Mesenchymal stem cell (in vitro differentiated cells and primary cell): Measurements from ENCODE around the gene STX3.

Experiments used
- DNase-seq: peaks from one replicate; pipeline ENCODE4 v3.0.0-alpha.2; 2013
- H2AFZ ChIP-seq: one replicate; pipeline ENCODE4 v1.6.1; 2013; ENCODE audit warnings: low read depth, mild to moderate bottlenecking, control low read depth, inconsistent platforms, low read length, moderate library complexity
- H2AK5ac ChIP-seq: 2 replicates; pipeline ENCODE4 v1.6.1; 2013; ENCODE audit warnings: low read length, moderate library complexity, mild to moderate bottlenecking, inconsistent platforms; ENCODE audit not compliant: severe bottlenecking
- H2BK120ac ChIP-seq: one replicate; pipeline ENCODE4 v1.6.1; 2013; ENCODE audit warnings: low read depth, mild to moderate bottlenecking, inconsistent platforms, low read length, moderate library complexity
- H2BK12ac ChIP-seq, 2 experiments: one replicate each; pipeline ENCODE4 v1.6.1; 2013; ENCODE audit warnings: inconsistent platforms in 2 of 2, low read length in 2 of 2, mild to moderate bottlenecking in 2 of 2, moderate library complexity in 2 of 2, control low read depth in 1 of 2
- H2BK15ac ChIP-seq: one replicate; pipeline ENCODE4 v1.6.1; 2013; ENCODE audit warnings: mild to moderate bottlenecking, low read depth, inconsistent platforms; ENCODE audit not compliant: poor library complexity, severe bottlenecking
- H2BK5ac ChIP-seq: 2 replicates; pipeline ENCODE4 v1.6.1; 2013; ENCODE audit warnings: low read depth, mild to moderate bottlenecking, low read length, control low read depth, inconsistent platforms; ENCODE audit not compliant: poor library complexity, severe bottlenecking
- H3K14ac ChIP-seq, 2 experiments: one replicate each; pipeline ENCODE4 v1.6.1; 2013; ENCODE audit warnings: inconsistent platforms in 2 of 2, low read length in 2 of 2, control low read depth in 1 of 2, mild to moderate bottlenecking in 1 of 2, moderate library complexity in 1 of 2
- H3K18ac ChIP-seq, 2 experiments: one replicate each; pipeline ENCODE4 v1.6.1; 2013; ENCODE audit warnings: inconsistent platforms in 2 of 2, low read length in 2 of 2, control low read depth in 1 of 2, low read depth in 1 of 2, mild to moderate bottlenecking in 1 of 2
- H3K23ac ChIP-seq, 2 experiments: one replicate each; pipeline ENCODE4 v1.6.1; 2013; ENCODE audit warnings: inconsistent platforms in 2 of 2, low read length in 2 of 2, mild to moderate bottlenecking in 2 of 2, moderate library complexity in 2 of 2, control low read depth in 1 of 2
- H3K27ac ChIP-seq: 2 replicates; pipeline ENCODE4 v1.5.1; 2013; ENCODE audit warnings: mild to moderate bottlenecking, moderate library complexity, low read length, control low read depth, inconsistent platforms; ENCODE audit not compliant: poor library complexity, severe bottlenecking
- H3K27me3 ChIP-seq, 2 experiments: 2 replicates each; pipeline versions ENCODE4 v1.6.1 to v1.7.0; 2013; ENCODE audit warnings: low read length in 2 of 2, mild to moderate bottlenecking in 2 of 2, moderate library complexity in 2 of 2, control low read depth in 1 of 2, inconsistent platforms in 1 of 2; ENCODE audit not compliant: control insufficient read depth in 1 of 2, insufficient read depth in 1 of 2
- H3K36me3 ChIP-seq, 2 experiments: 2 replicates each; pipeline versions ENCODE4 v1.6.1 to v1.7.0; 2013; ENCODE audit warnings: low read length in 2 of 2, control low read depth in 1 of 2, inconsistent platforms in 1 of 2, low read depth in 1 of 2, mild to moderate bottlenecking in 1 of 2; ENCODE audit not compliant: insufficient read depth in 2 of 2, control insufficient read depth in 1 of 2
- H3K4ac ChIP-seq, 2 experiments: one replicate each; pipeline ENCODE4 v1.6.1; 2013; ENCODE audit warnings: inconsistent platforms in 2 of 2, low read length in 2 of 2, mild to moderate bottlenecking in 2 of 2, moderate library complexity in 2 of 2, control low read depth in 1 of 2, low read depth in 1 of 2
- H3K4me1 ChIP-seq: 2 replicates; pipeline ENCODE4 v1.6.1; 2013; ENCODE audit warnings: low read depth, low read length, control low read depth; ENCODE audit not compliant: control insufficient read depth, insufficient read depth
- H3K4me2 ChIP-seq: 2 replicates; pipeline ENCODE4 v1.6.1; 2013; ENCODE audit warnings: low read length, mild to moderate bottlenecking, inconsistent platforms; ENCODE audit not compliant: poor library complexity, severe bottlenecking
- H3K4me3 ChIP-seq, 2 experiments: 2 replicates each; pipeline versions ENCODE4 v1.5.1 to v1.7.0; 2013; ENCODE audit warnings: low read length in 2 of 2, mild to moderate bottlenecking in 2 of 2, control low read depth in 1 of 2, low read depth in 1 of 2; ENCODE audit not compliant: insufficient read depth in 1 of 2
- H3K79me1 ChIP-seq: replicated peaks from 2 replicates; pipeline ENCODE4 v1.6.1; 2013; ENCODE audit warnings: mild to moderate bottlenecking, control low read depth, low read length, inconsistent platforms; ENCODE audit not compliant: poor library complexity, severe bottlenecking
- H3K9ac ChIP-seq: 2 replicates; pipeline ENCODE4 v1.7.0; 2013; ENCODE audit warnings: mild to moderate bottlenecking, low read length, moderate library complexity
- H3K9me3 ChIP-seq: 2 replicates; pipeline ENCODE4 v1.7.0; 2013; ENCODE audit warnings: mild to moderate bottlenecking, low read length; ENCODE audit not compliant: control insufficient read depth
- H4K8ac ChIP-seq: one replicate; pipeline ENCODE4 v1.6.1; 2013; ENCODE audit warnings: inconsistent platforms, mild to moderate bottlenecking, low read length, moderate library complexity
- H4K91ac ChIP-seq: one replicate; pipeline ENCODE4 v1.6.1; 2013; ENCODE audit warnings: mild to moderate bottlenecking, low read length, inconsistent platforms
- WGBS: methylation state at CpG from one replicate; pipeline ENCODE4 v1.1.7; 2013; ENCODE audit warnings: mixed read lengths; 5-methylcytosine and 5-hydroxymethylcytosine counted together

The STX3 gene

DNA sequence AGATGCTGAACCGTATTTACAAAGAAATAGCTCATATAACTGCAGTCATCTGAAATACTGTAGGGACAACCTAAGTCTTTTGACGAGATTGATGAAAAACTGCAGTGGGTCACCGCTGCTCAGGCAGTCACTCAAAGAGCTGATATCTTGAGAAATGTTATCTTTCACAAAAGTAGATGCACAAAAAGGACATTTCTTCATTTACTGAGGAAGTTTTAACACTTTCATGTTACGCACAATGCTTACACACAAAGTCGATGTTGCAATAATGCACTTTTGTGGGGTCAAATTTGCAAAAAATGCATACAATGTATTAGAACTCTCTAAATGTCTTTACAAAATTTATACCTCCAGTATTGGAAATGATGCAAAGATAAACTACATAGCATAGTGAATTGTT is 25.3 kb upstream of the STX3 start:
- H2BK12ac ChIP-seq, result no peak overlapping the region
- H3K4me3 ChIP-seq, result no peak overlapping the region
- H3K27me3 ChIP-seq, result no peaks in the 10 kb centered on the region
- 93% methylated on average over 3 of the region's 5 CpGs for WGBS
- no peak overlapping the region for H3K23ac ChIP-seq
- H2AK5ac ChIP-seq, result no peak overlapping the region
- no peak overlapping the region for H3K27ac ChIP-seq
- peaks cover 10% of the 10 kb centered on the region for H3K4me1 ChIP-seq
- H3K18ac ChIP-seq, result no peak overlapping the region
- no peak overlapping the region for H3K9ac ChIP-seq
- no peak overlapping the region for H2BK15ac ChIP-seq
- H4K8ac ChIP-seq, result no peak overlapping the region
- H2BK5ac ChIP-seq, result no peak overlapping the region
- DNase-seq, result no peak
- no peak overlapping the region for H2BK120ac ChIP-seq
- H3K79me1 ChIP-seq, result no peaks in the 10 kb centered on the region
- no peak overlapping the region for H2AFZ ChIP-seq
- no peak overlapping the region for H3K4ac ChIP-seq
- no peaks in the 10 kb centered on the region for H3K9me3 ChIP-seq
- no peak overlapping the region for H3K4me2 ChIP-seq
- H4K91ac ChIP-seq, result no peak overlapping the region
- H3K36me3 ChIP-seq, result no peaks in the 10 kb centered on the region
- no peak overlapping the region for H3K14ac ChIP-seq

DNA sequence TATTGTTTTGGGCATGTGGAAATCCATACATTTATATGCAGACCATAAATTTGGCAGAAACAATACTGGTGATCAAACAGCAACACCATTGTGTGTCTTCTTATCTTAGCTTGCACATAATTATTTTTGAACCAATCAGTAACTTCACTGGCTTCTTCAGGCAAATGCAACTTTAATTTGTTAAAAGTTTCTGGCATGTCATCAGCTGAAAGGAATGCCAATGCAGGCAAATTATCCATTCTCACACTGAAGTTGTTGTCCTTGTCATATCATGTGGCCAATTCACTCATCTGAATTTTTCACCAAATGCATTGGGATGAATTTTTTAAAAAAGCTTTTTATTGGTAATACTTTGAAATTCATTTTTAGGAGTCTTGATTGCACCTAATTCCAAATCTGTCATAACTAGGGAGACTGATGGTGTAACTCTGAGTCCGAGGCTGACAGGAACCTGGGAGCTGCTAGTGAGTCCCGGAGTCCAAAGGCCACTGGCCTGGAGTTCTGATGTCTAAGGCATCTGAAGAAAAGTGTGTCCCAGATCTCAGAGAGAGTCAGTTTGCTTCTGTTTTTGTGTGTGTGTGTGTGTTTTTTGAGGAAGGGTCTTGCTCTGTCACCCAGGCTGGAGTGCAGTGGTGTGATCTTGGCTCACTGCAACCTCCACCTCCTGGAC is 24.1 kb upstream of the STX3 start:
- Histone ChIP-seq H3K4me3 (no peak overlapping the region), H3K23ac (no peak overlapping the region), H2AFZ (no peak overlapping the region), H2BK12ac (no peak overlapping the region), H3K9me3 (no peaks in the 10 kb centered on the region), H2BK15ac (no peak overlapping the region), H3K4ac (no peak overlapping the region), H2AK5ac (peak overlapping the region; percentile 94), H2BK120ac (no peak overlapping the region), H3K4me1 (peaks cover 10% of the 10 kb centered on the region), H2BK5ac (no peak overlapping the region), H3K36me3 (no peaks in the 10 kb centered on the region), H4K91ac (no peak overlapping the region), H4K8ac (no peak overlapping the region), H3K14ac (no peak overlapping the region), H3K18ac (no peak overlapping the region), H3K27ac (peak overlapping the region; percentile 98), H3K79me1 (no peaks in the 10 kb centered on the region), H3K27me3 (no peaks in the 10 kb centered on the region), H3K4me2 (no peak overlapping the region), H3K9ac (no peak overlapping the region)
- no peak for DNase-seq
- WGBS, result 82% methylated on average over 2 of the region's 2 CpGs

DNA sequence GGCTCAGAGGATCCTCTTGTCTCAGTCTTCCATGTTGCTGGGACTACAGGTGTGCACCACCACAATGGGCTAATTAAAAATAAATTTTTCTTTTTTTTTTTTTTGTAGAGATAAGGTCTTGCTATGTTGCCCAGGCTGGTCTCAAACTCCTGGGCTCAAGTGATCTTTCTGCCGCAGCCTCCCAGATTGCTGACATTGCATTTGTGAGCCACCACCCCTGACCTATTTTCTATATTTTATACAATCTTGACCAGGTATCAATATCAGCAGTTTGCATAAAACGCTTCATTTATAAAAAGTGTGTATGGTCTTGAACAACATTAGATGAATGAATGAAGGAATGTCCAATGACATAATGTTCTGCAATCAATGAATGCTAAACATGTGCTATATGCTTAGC is 9.1 kb upstream of the STX3 start:
- H3K9ac ChIP-seq, result no peak overlapping the region
- H3K27ac ChIP-seq, result no peak overlapping the region
- no peak overlapping the region for H3K18ac ChIP-seq
- H2BK5ac ChIP-seq, result no peak overlapping the region
- no peak overlapping the region for H3K4ac ChIP-seq
- H2BK120ac ChIP-seq, result no peak overlapping the region
- H3K36me3 ChIP-seq, result no peaks in the 10 kb centered on the region
- no peak overlapping the region for H2BK12ac ChIP-seq
- no peaks in the 10 kb centered on the region for H3K79me1 ChIP-seq
- H2AK5ac ChIP-seq, result no peak overlapping the region
- no peak for DNase-seq
- H3K4me2 ChIP-seq, result no peak overlapping the region
- H3K27me3 ChIP-seq, result peaks cover 0 to 4% of the 10 kb centered on the region in 2 experiments
- H3K4me1 ChIP-seq, result no peaks in the 10 kb centered on the region
- no peak overlapping the region for H4K91ac ChIP-seq
- H2AFZ ChIP-seq, result no peak overlapping the region
- H3K4me3 ChIP-seq, result no peak overlapping the region
- no CpG with 5 or more reads among the region's 2 CpGs for WGBS
- no peak overlapping the region for H3K23ac ChIP-seq
- H3K14ac ChIP-seq, result no peak overlapping the region
- no peak overlapping the region for H4K8ac ChIP-seq
- no peaks in the 10 kb centered on the region for H3K9me3 ChIP-seq
- no peak overlapping the region for H2BK15ac ChIP-seq

DNA sequence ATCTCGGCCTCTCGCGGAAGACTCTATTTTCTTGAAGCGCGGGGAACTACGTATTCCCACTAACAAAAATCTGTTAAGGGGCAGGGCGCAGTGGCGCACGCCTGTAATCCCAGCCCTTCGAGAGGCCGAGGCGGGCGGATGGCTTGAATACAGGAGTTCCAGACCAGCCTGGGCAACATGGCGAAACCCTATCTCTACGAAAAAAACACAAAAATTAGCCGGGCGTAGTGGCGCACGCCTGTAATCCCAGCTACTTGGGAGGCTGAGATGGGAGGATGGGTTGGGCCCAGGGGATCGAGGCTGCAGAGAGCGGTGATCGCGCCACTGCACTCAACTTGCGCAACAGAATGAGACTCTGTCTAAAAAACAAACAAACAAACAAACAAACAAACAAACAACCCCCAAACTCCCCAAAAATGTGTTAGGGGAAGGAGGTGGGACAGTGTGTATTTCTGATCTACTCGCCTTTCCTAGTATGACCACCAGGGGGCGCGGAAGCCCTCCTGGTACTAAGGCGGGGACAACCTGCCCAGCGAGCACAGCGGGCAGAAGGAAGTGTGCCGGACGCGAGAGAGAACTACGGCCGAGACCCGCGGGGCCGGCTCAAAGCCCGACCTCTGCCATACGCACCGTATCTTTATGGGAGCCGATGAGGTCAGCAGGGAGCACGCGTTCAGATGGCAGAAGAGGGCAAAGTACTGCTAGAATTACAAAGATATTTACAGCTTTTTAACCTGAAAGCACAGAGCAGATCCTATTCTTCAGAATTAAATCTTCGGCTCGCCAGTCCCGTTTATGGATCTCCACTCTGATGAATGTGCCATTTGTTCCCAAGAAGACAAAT is 1.3 kb upstream of the STX3 start:
- peak overlapping the region; percentile 31 for H4K8ac ChIP-seq

More for the DNA sequence above, 1.3 kb upstream of the STX3 start:
- H3K9ac ChIP-seq, result peak overlapping the region; percentile 95
- H2BK120ac ChIP-seq, result no peak overlapping the region
- H3K4me3 ChIP-seq, result peak overlapping the region; percentile 92 to 96
- H3K9me3 ChIP-seq, result no peaks in the 10 kb centered on the region
- H2AFZ ChIP-seq, result no peak overlapping the region
- peak overlapping the region; percentile 33 for H2BK15ac ChIP-seq
- no peaks in the 10 kb centered on the region for H3K79me1 ChIP-seq
- no peak overlapping the region for H3K18ac ChIP-seq
- peak; percentile 83 for DNase-seq
- H2AK5ac ChIP-seq, result peak overlapping the region; percentile 41
- 34% methylated on average over 38 of the region's 47 CpGs for WGBS
- H2BK5ac ChIP-seq, result no peak overlapping the region
- peak overlapping the region; percentile 87 for H3K4me2 ChIP-seq
- peaks cover 3 to 8% of the 10 kb centered on the region in 2 experiments for H3K36me3 ChIP-seq
- peak overlapping the region; percentile 93 for H3K27ac ChIP-seq
- H3K27me3 ChIP-seq, result no peaks in the 10 kb centered on the region
- H2BK12ac ChIP-seq, result no peak overlapping the region
- H3K4ac ChIP-seq, result no peak overlapping the region
- H3K23ac ChIP-seq, result no peak overlapping the region
- peaks cover 12% of the 10 kb centered on the region for H3K4me1 ChIP-seq
- H4K91ac ChIP-seq, result no peak overlapping the region
- no peak overlapping the region for H3K14ac ChIP-seq
